GM21390 (cell line): ENCODE data around the gene KCNQ1.
"Not testable (repeated sequence)": the region's sequence is repeated elsewhere in the genome, so short reads cannot be mapped to it uniquely, and the experiment has no call there.

Experiments
- ATAC-seq: cut with Tn5 transposase; IDR thresholded peaks from one replicate; pipeline ENCODE4 v1.9.1; 2021; ENCODE audit not compliant: unreplicated experiment

KCNQ1 gene

DNA sequence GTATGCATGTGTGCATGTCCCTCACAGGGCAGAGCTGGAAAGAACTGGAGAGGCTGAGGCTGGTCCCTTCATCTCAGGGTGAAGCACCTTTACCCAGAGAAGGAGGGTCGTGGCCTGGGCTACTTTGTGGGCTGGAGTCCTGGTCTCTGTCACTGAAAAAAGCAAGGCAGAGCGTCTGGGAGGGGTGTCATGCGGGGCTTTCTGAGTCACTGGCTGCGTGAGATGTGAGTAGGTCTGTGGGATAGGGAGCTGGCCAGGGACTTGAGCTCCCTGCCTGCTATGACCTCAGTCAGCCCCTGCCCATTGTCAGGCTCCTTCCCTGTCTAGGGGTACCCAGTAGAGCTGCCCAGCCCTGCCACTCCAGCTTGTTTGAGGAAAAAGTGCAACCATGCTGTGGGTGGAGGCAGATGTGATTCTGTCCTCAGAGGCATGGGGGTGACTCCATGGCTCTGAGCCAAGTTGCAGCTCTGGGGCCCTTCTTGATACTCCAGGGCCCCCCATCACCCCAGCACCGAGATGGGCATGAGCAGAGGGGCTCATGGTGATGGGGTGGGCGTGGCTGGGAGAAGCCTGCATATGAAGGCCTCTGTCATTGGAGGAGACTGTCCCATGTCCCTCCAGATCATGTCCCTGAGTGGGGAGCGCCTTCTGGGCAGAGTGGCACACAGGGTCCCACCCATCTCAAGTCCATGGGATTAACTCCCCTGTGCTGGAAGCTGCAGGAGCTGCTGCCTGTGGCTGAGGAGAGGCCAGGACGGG lies 27.8 kb downstream of the KCNQ1 start:
- no peak for ATAC-seq

DNA sequence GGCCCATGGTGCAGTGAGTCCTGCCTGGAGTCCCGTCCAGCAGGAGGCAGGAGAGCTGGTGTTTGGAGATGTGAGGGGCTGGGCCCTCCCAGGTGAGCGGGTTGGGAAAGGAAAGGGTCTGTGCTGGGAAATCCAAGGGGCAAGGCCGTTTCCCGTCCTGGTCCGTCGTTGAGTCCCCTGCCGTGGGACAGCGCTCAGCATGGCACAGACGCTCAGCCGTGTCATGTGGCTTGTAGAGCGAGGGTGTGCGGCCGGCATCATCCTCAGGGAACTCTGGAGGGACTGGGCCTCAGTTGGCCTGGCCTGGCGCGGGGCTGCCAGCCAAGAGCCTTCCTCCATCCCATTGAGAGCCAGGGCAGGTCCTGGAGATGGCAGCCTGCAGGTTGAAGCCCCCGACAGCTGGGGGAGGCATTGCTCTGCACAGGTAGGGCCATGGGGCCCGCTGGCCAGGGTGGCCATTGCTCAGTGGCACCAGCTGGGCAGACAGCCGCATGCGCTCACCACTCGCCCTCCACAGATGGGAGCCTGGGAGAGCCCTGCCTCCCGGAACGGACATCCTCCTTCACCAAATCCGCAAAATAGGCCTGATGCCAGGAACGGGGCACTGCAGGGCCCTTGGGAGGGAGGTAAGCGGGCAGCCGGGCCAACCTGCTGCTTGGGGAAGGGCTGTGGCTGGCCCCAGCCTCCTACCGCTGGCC lies 28.7 kb downstream of the KCNQ1 start:
- no peak for ATAC-seq

DNA sequence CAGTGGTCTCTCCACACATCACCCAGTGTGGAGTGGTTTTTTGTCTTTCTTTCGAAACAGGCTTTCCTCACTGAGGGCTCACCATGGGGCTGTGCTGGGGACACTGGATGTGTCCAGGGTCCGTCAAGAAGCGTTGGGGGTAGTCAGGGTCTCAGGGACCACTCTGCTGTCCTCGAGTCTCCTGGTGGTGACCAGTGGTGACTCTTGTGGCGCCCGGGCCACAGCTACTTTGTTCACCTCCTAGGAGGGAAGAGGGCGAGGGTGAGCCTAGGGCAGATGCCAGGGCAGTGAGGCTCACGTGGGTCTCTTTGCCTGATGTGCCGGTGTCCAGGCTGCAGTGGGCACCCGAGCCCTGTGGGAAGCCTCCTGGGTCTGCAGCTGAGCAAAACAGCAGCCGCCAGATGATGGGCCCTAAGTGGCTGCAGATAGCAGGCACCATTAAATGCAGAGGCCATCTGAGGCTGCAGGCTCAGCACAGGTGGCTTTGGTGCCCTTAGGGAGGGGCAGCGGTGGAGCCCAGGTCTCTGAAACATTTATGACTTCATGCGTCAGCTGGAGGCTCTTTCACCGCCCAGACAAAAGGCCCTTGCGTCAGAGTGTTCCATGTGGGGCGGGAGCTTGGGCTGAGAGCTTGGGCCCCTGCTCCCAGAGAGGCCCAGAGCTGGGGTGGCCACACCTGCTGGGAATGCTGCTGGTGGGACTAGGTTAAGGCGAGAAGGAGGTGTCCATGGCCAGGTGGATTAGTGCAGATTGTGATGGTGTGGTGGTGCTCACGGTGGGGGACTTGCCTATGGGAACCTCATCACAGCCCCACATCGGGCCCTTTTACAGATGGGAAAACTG lies 29.5 kb downstream of the KCNQ1 start:
- no peak for ATAC-seq

- no peak for ATAC-seq
Measured at GRCh38 chr11:2475136-2475918, 30.5 kb downstream of the KCNQ1 start.

DNA sequence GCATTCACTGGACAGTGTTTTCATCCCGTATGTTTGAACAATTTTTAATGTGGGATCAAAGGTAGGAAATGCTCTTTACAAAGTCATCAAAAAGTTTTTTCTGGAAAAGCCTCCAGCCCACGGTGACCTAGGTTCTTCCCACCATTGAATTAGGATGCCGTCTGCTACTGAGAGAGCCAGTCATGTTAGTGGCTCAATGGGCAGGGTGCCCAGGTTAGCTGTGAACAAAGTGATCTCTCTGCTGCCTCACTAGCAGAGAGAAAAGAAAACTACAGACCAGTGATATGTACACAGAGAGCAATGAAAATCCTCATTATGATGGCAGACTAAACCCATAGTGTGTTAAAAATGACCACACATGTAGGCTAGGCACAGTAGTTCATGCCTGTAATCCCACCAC lies 32.4 kb downstream of the KCNQ1 start:
- no peak for ATAC-seq

GRCh38 chr11:2477936-2478335 lies 33.1 kb downstream of the KCNQ1 start:
- ATAC-seq, result no peak

DNA sequence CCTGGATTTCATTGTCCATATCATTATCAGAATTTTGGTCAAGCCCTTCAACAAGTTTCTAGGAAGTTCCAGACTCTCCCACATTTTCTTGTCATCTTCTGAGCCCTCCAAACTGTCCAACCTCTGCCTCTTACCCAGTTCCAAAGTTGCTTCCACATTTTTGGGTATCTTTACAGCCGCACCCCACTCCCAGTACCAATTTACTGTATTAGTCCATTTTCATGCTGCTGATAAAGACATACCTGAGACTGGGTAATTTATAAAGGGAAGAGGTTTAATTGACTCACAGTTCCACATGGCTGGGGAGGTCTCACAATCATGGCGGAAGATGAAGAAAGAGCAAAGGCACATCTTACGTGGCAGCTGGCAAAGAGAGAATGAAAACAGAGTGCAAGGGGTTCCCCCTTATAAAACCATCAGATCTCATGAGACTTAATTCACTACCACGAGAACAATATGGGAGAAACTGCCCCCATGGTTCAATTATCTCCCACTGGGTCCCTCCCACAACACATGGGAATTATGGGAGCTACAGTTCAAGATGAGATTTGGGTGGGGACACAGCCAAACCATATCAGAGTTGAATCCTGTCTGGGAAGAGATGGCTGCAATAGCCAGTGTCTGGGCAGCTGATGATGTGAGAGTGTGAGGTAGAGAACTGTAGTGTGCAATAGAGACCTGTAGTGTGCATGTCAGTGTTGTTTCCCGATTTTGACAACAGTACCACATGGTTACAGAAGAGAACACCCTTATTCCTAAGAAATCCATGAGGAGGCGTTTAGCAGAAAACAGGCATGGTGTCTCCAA lies 35.5 kb downstream of the KCNQ1 start:
- not testable (repeated sequence) for ATAC-seq

DNA sequence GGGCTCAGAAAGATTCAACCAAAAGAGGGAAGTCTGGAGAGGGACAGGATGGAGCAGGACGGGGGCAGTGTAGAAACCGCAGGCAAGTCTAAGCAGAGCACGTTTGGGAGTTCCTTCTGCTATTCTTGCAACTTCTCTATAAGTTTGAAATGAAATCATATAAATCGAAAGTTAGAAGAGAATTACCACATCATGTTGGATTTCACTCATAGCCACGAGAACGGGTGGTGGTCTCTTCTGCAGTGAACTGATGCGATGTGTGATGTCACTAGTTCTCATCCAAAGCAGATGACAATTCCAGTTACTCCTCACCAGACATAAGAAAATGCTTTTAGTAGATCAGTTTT lies 36.0 kb downstream of the KCNQ1 start:
- ATAC-seq, result no peak

- no peak for ATAC-seq
Measured at GRCh38 chr11:2481253-2481652, 36.4 kb downstream of the KCNQ1 start.

DNA sequence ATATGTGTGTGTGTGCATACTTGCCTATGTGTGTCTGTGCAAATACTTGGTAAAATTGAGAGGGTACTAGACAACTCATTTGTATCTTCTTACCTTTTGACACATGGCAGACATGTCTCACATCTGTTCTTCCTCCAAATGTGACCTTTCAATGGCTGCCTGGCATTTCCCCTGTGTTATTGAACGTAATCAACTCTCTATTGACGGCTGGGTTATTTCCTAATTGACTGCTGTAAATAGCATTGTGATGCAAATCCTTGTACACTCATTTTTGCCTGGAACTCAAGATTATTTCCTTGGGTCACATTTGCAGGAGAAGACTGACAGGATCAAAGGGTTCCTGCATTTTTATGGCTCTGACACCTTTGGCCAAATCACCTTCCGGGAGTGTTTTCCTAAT lies 37.4 kb downstream of the KCNQ1 start:
- ATAC-seq, result no peak

GRCh38 chr11:2482745-2483144 lies 37.9 kb downstream of the KCNQ1 start:
- ATAC-seq, result no peak

- ATAC-seq, result no peak
Measured at GRCh38 chr11:2483426-2483825, 38.6 kb downstream of the KCNQ1 start.

GRCh38 chr11:2484576-2485125 lies 39.8 kb downstream of the KCNQ1 start:
- no peak for ATAC-seq

DNA sequence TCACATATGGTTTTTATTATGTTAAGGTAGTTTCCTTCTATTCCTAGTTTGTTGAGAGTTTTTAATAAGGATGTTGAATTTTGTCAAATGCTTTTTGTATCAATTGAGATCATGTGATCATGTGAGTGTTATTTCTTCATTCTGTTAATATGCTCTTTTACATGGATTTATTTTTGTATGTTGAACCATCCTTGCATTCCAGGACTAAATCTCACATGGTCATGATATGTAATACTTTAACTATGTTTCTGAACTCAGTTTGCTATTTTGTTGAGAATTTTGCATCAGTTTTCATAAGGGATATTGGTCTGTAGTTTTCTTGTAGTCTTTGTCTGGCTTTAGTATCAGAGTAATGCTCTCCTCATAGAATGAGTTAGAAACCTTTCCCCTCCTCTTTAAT lies 43.2 kb downstream of the KCNQ1 start:
- no peak for ATAC-seq

DNA sequence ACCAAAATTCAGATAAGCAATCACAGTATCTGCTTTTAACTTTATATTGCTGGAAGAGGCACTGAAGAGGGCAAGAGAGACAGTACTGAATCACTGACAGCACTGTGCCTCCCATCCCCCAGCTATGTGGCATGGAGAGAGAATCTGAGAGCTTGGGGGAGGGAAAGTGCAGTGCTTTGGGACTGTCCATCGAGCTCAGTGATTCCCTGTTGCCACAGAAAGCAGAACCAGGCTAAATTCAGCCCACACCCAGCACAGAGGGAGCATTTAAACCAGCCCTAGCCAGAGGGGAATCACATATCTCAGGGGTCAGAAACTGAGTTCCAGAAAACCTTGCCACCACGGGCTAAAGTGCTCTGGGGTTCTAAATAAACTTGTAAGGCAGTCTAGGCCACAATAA lies 44.3 kb downstream of the KCNQ1 start:
- ATAC-seq, result no peak

- not testable (repeated sequence) for ATAC-seq
Measured at GRCh38 chr11:2497951-2498350, 53.1 kb downstream of the KCNQ1 start.

- no peak for ATAC-seq
Measured at GRCh38 chr11:2498750-2499149, 53.9 kb downstream of the KCNQ1 start.

DNA sequence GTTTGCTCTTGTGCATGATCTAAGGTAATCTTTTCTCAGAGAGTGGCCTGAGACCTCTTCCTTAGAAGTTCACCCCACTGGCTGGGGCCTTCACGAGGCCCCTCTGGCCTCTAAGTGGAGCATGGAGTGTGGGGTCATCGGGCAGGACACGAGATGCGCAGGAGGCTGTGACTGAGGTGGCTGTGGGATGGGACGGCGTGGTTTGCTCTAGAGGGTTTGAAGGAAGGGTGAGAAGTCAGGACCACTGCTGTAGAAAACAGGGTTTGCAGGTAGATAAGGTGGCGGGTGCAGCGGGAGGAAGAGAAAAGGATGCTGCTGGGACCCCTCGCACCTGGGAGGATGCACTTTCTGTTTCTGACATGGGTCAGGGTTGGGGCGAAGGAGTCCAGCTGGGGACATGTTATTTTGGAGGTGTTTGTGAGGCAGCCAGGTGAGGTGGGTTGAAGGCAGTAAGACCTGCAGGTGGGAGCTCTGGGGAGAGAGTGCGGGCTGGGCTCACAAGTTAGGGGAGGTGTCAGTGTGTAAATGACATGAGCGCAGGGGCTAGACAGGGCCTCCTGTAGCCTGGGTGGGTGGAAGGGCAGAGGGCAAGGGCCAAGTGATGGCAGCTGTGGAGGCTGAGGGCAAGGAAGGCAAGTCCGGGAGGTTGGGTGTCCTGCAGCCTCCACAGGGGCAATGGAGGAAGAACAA lies 62.5 kb downstream of the KCNQ1 start:
- ATAC-seq, result no peak
